Non-pigmented ciliary epithelial cell (primary cell): ENCODE results near the gene CNTNAP2.

Source experiments
- DNase-seq: peaks from one replicate; pipeline ENCODE4 v3.0.0-alpha.2; 2010; ENCODE audit warnings: low read depth

The CNTNAP2 gene

GRCh38 chr7:147251751-147252325, 1135.2 kb downstream of the CNTNAP2 start:
- DNase-seq: no peak

GRCh38 chr7:147261693-147262092, 1145.1 kb downstream of the CNTNAP2 start:
- no peak for DNase-seq

- DNase-seq: no peak
These were observed 1148.9 kb downstream of the CNTNAP2 start for GRCh38 chr7:147265528-147265927.

- no peak for DNase-seq
These were observed 1159.5 kb downstream of the CNTNAP2 start for GRCh38 chr7:147276106-147276505.

- no peak for DNase-seq
These were observed 1160.3 kb downstream of the CNTNAP2 start for GRCh38 chr7:147276783-147277370.

- DNase-seq: no peak
These were observed 1162.9 kb downstream of the CNTNAP2 start for GRCh38 chr7:147279514-147279913.

GRCh38 chr7:147279964-147280374, 1163.4 kb downstream of the CNTNAP2 start:
- no peak for DNase-seq

GRCh38 chr7:147282204-147282603, 1165.6 kb downstream of the CNTNAP2 start:
- DNase-seq: no peak

- no peak for DNase-seq
These were observed 1179.6 kb downstream of the CNTNAP2 start for GRCh38 chr7:147296201-147296600.

- DNase-seq: no peak
These were observed 1180.4 kb downstream of the CNTNAP2 start for GRCh38 chr7:147296986-147297385.

GRCh38 chr7:147298611-147299043, 1182.0 kb downstream of the CNTNAP2 start:
- no peak for DNase-seq

GRCh38 chr7:147300293-147300692, 1183.7 kb downstream of the CNTNAP2 start:
- DNase-seq: no peak

GRCh38 chr7:147304376-147304775, 1187.8 kb downstream of the CNTNAP2 start:
- DNase-seq: no peak

GRCh38 chr7:147305827-147306226, 1189.2 kb downstream of the CNTNAP2 start:
- no peak for DNase-seq

- no peak for DNase-seq
These were observed 1191.9 kb downstream of the CNTNAP2 start for GRCh38 chr7:147308539-147308938.

GRCh38 chr7:147311336-147311735, 1194.7 kb downstream of the CNTNAP2 start:
- no peak for DNase-seq

GRCh38 chr7:147321504-147321903, 1204.9 kb downstream of the CNTNAP2 start:
- no peak for DNase-seq

- DNase-seq: no peak
These were observed 1216.4 kb downstream of the CNTNAP2 start for GRCh38 chr7:147332988-147333387.

- DNase-seq: no peak
These were observed 1246.5 kb downstream of the CNTNAP2 start for GRCh38 chr7:147363101-147363500.

GRCh38 chr7:147376192-147376591, 1259.6 kb downstream of the CNTNAP2 start:
- DNase-seq: no peak

- no peak for DNase-seq
These were observed 1264.3 kb downstream of the CNTNAP2 start for GRCh38 chr7:147380926-147381325.

- no peak for DNase-seq
These were observed 1277.7 kb downstream of the CNTNAP2 start for GRCh38 chr7:147394329-147394728.

GRCh38 chr7:147400221-147400689, 1283.7 kb downstream of the CNTNAP2 start:
- no peak for DNase-seq

- DNase-seq: no peak
These were observed 1284.3 kb downstream of the CNTNAP2 start for GRCh38 chr7:147400925-147401324.
